ENCODE data around the gene SPRY4.
A peak's percentile ranks its signal among the peaks of the same experiment; 100 is the strongest.
"Not testable (repeated sequence)": the region's sequence is repeated elsewhere in the genome, so short reads cannot be mapped to it uniquely, and the experiment has no call there.

The SPRY4 gene

GRCh38 chr5:142315096-142315900 is 9.5 kb downstream of the SPRY4 start:
- no peak for DNase-seq (ENCODE audit: low read depth in 2 of 2)

DNA sequence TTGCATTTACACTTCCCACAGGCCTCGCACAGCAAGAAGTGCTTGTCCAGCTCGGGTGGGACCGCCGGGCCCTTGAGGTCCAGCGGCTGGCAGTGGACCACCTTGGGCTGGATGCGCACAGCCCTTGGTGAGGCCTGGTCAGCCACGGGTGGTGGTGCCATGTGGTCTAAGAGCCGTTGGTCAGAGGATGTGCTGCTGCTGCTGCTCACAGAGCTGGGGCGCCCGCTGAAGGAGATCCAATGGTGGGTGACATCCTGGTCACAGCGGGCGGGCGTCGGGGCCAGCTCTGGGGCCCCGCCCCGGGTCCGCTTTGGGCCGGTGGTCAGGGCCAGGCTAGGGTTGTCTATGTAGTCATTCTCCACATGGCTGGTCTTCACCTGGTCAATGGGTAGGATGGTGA is 10.2 kb downstream of the SPRY4 start:
- DNase-seq (ENCODE audit: low read depth in 2 of 2): no peak

DNA sequence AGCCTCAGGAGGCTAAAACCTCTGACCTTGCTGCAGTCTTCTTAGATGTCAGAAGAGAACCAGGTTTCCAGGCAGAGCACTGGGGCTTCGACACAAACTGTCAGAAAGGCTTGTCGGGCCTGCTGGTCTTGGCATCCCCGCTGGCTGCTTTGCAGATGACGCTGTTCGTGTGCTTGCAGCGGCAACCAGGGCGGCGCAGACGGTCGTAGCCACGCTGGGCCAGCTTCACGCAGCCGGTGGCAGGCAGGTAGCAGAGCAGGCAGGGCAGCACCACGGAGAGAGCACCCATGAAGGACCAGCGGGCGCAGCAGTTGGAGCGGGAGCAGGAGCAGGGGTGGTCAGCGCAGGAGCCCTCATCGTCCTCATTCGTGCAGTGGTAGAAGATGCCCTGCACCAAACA is 10.7 kb downstream of the SPRY4 start:
- DNase-seq (ENCODE audit: low read depth in 2 of 2): no peak

DNA sequence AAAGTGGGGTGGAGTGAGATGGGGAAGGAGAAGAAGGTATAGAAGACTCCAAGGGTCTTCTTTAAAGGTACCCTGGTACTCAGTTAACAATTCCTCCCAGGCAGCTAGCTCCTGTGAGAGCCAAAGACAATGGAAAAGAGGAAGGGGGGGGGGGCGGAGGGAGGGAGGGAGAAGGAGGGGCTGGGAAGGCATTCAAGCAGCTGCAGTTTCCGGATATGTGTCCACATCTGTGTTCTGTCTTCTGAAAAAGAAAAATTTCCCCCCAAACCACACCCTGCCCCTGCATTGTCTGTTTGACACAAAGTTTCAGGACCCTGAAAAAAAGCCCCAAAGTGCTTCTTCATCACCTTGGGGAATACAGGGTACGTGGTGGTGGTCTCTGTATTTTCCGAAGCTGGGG is 11.1 kb downstream of the SPRY4 start:
- no peak for DNase-seq (ENCODE audit: low read depth in 2 of 2)

DNA sequence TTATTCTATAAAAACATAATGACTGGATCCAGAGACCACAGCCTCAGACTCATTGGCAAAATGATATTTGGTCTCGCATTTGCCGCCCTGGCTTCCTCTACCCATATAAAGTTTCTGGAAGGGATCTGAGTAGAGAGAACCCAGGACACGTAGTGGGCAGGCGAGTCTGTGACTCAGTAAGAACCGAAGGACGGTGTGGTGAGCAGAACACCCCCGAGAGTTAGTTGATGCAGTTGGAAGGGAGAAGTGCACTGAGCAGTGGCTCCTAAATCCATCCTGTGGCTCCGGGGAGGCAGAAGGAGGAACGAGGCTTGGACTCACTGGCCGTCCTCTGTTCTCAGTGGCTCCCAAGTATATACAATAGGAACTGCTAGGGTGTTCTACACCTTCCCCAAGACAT is 11.5 kb downstream of the SPRY4 start:
- no peak for DNase-seq (ENCODE audit: low read depth in 2 of 2)

GRCh38 chr5:142312399-142312798 is 12.4 kb downstream of the SPRY4 start:
- DNase-seq (ENCODE audit: low read depth in 2 of 2): no peak

GRCh38 chr5:142311725-142312124 is 13.1 kb downstream of the SPRY4 start:
- DNase-seq (ENCODE audit: low read depth in 2 of 2): no peak

DNA sequence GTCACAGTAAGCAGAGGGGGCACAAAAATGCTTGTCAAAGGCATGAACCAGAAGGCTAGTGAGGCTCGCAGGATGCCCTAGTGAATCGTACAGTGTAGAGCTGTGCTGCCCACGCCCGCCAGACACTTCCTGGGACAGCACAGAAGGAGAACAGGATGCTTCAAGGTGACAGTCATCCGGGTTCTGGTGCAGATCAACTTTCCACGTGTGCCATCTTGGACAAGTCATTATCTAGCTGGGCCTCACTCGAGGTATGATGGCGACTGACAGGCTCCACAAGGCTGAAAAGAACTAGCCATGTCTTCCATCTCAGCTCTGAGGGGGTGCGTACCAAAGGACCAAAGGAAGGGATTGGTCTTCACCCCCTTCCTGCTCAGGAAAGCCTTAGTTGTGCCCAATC is 14.0 kb downstream of the SPRY4 start:
- DNase-seq (ENCODE audit: low read depth in 2 of 2): no peak

GRCh38 chr5:142309747-142310318 is 15.0 kb downstream of the SPRY4 start:
- DNase-seq (ENCODE audit: low read depth in 2 of 2): no peak

GRCh38 chr5:142308358-142308757 is 16.5 kb downstream of the SPRY4 start:
- no peak for DNase-seq (ENCODE audit: low read depth in 2 of 2)

- no peak for DNase-seq (ENCODE audit: low read depth in 2 of 2)
Observed at GRCh38 chr5:142307146-142307890, 17.5 kb downstream of the SPRY4 start.

- DNase-seq (ENCODE audit: low read depth in 2 of 2): no peak
Observed at GRCh38 chr5:142306077-142306502, 18.7 kb downstream of the SPRY4 start.

DNA sequence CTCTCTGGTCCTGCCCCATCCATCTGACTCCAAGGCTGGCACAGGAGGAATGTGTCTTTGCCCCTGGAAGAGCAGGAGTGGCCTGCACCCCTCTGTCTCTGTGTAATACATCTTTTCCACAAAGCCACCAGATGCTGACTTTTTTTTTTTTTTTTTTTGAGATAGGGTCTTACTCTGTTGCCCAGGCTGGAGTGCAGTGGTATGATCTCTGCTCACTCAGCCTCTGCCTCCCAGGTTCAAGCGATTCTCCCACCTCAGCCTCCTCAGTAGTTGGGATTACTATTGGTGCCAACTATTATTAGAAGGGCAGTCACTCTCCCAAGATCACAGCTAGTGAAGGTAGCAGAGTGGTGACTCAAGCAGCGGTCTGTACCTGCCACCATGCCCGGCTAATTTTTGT is 19.6 kb downstream of the SPRY4 start:
- no peak for DNase-seq (ENCODE audit: low read depth in 2 of 2)

- no peak for DNase-seq (ENCODE audit: low read depth in 2 of 2)
Observed at GRCh38 chr5:142304013-142304701, 20.7 kb downstream of the SPRY4 start.

- DNase-seq (ENCODE audit: low read depth in 2 of 2): no peak
Observed at GRCh38 chr5:142303565-142303964, 21.3 kb downstream of the SPRY4 start.

DNA sequence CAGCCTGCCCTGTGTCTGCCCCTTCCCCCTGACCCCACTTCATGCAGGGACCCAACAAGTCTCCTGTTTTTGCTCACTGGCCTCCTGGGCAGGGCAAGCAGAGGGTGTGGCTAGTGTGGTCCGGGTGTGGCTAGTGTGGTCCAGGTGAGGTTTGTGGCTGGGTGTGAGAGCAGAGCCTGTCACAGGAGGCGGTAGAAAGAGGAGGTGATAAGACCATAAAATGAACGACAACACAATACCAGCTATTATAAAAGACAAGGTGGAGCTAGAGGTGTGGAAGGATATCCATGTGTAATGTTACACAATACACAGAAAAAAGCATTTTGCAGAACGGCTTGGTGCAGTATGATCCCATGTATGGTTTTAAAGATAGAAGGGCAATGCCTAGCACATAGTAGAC is 23.3 kb downstream of the SPRY4 start:
- no peak for DNase-seq (ENCODE audit: low read depth in 2 of 2)

DNA sequence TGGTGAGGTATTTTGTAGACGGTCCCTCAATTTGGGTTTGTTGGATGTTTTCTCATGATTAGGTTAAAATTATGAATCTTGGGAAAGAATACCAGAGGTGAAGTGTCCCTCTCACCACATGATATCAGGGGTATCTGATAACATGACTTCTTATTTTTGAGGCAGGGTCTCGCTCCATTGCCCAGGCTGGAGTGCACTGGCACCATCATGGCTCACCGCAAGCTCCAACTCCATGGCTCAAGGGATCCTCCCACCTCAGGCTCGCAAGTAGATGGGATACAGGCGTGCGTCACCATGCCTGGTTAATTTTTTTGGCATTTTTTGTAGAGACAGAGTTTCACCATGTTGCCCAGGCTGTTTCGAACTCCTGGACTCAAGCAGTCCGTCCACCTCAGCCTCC is 24.1 kb downstream of the SPRY4 start:
- DNase-seq (ENCODE audit: low read depth in 2 of 2): no peak

DNA sequence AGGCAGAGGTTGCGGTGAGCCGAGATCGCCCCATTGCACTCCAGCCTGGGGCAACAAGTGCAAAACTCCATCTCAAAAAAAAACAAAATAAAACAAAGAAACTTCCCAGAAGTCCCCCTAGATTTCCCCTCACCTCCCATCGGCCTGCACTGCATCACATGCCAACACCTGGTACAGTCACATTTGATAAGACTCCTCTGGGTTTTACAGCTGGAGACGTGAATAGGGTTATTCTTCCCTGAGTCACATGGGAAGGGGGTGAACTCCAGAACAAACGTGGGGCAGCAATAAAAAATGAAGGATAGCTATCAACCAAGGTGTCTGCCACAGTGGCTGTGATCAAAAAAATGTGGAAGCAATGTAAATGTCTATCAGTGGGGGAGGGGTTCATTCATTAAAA is 26.0 kb downstream of the SPRY4 start:
- DNase-seq (ENCODE audit: low read depth in 2 of 2): no peak

DNA sequence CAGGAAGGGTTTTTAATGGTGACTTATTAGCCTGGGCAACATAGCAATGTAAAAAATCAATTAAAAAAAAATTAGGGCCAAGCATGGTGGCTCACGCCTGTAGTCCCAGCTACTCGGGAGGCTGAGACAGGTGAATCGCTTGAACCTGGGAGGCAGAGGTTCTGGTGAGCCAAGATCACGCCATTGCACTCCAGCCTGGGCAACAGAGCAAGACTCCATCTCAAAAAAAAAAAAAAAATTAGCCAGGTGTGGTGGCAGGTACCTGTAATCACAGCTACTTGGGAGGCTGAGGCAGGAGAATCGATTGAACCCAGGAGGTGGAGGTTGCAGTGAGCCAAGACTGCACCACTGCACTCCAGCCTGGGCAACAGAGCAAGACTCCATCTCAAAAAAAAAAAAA is 27.0 kb downstream of the SPRY4 start:
- DNase-seq (ENCODE audit: low read depth in 2 of 2): not testable (repeated sequence)

GRCh38 chr5:142296914-142297417 is 27.9 kb downstream of the SPRY4 start:
- peak; percentile 84 to 85 for DNase-seq (ENCODE audit: low read depth in 2 of 2)

DNA sequence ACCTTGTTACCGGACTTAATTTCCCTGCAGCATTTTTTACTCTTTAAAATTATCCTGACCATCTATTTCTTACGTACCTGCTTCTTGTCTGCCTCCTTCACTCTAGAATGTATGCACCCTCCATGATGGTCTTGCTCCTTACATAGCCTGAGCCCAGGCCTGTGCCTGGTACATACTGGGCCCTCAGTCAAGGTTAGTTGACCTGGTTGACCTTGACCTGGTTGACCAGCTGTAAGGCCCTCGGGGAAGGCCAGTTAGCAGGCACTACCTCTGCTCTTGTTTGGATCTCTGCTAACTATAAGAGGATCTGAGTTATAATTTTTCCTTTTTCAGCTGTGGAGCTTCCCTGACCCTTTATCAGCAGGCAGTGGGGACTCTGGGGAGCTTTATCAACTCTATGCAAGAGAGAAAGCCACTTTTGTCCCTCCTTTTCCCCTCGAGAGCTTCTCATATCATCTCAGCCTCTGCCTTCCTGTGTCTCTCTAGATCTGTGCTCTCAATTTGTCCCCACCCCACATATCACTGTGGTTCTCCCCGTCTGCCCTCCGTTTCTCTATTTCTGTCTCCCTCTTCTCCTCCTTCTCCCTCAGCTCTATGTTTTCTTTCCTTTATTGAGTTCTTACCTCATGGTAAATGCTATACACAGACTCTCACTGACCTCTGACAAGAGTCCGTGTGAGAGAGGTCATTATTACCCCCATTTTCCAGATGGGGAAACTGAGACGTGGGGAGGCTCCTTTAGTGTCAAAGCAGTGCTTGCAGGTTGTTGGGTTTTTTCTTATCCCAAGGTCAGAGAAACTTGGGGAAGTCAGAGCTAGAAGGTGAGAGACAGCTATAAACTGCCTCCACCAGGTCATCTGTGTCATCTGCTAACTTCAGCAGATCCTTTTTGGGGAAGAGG is 28.6 kb downstream of the SPRY4 start:
- DNase-seq (ENCODE audit: low read depth in 2 of 2): no peak

Measured in fibroblast of skin of left biceps (primary cell).